AG09319 (cell line): ENCODE data around the gene NLGN1.
"Not testable (repeated sequence)": the region's sequence is repeated elsewhere in the genome, so short reads cannot be mapped to it uniquely, and the experiment has no call there.

Experiments used
- DNase-seq: peaks from one replicate; pipeline ENCODE4 v3.0.0-alpha.2; 2010; ENCODE audit warnings: low read depth; ENCODE audit errors: extremely low read depth
- TF ChIP-seq, protein P1 (sequence below): IDR thresholded peaks from 2 replicates; pipeline ENCODE4 v1.5.1; 2011; ENCODE audit warnings: low read depth, mild to moderate bottlenecking, inconsistent platforms, low read length, moderate library complexity

Gene NLGN1

DNA sequence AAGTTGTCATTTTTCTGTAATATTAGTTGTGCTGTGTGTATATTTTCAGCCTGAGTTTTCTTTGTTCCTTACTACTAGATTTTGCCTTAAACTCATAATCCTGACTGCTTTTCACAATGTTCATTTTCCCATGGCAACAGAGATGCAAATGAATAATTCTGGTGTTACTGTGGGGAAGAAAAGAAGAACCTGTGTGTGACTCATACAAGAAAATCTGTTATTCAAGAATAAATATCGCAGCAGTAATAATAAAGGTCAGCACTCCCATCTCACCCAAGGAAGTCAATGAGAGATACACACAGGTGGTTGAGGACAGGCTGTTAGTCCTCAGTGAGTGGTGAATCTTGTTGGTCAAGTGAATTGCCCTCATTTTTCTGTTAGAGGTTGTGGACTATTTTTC lies 805.0 kb downstream of the NLGN1 start:
- TF ChIP-seq, protein P1, sequence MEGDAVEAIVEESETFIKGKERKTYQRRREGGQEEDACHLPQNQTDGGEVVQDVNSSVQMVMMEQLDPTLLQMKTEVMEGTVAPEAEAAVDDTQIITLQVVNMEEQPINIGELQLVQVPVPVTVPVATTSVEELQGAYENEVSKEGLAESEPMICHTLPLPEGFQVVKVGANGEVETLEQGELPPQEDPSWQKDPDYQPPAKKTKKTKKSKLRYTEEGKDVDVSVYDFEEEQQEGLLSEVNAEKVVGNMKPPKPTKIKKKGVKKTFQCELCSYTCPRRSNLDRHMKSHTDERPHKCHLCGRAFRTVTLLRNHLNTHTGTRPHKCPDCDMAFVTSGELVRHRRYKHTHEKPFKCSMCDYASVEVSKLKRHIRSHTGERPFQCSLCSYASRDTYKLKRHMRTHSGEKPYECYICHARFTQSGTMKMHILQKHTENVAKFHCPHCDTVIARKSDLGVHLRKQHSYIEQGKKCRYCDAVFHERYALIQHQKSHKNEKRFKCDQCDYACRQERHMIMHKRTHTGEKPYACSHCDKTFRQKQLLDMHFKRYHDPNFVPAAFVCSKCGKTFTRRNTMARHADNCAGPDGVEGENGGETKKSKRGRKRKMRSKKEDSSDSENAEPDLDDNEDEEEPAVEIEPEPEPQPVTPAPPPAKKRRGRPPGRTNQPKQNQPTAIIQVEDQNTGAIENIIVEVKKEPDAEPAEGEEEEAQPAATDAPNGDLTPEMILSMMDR: no peak
- no peak for DNase-seq

DNA sequence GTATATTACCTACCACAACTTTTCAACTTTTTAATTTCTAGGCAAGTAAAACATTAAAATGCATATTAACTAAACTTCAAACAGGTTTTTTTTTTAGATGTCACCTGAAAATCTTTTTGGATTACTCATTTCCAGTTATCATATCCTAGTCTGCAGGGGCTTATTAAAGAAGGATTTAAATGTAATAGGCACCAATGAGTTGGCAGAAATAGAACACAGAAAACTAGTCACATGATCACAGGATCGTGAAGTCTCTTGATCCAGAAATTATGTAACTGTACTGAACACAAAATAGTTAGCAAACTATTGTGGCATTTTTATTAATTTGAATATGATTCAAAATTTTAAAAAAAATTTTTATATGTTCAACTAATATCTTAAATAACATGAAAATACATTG lies 807.2 kb downstream of the NLGN1 start:
- no peak for DNase-seq
- TF ChIP-seq, protein P1: no peak

DNA sequence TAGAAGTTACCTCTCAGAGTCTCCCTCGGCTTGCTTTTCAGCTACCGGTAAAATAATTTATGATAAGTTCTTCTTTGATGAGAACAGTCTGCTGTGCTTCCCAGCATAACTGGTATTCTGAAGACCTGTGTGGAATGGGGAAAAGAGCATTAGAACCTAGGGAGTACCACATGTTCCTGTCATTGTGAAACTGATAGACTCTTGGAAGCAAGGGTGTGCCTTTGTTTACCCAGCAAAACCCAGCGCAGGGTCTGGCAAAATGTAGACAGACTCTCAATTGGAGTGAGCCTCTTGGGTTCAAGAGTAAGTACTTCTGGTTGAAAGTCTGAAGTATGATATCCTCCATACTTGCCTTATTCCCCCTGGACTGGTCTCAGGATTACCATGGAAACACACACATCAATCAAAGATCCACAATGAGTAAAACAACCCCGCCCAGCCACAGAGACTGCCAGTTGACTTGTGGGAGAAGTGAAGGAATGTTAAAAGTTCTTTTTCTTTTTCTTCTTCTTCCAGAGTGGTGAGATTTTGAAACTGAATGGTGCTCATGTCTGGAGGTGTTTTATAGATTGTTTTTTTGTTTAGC lies 809.2 kb downstream of the NLGN1 start:
- DNase-seq: no peak
- TF ChIP-seq, protein P1: no peak

DNA sequence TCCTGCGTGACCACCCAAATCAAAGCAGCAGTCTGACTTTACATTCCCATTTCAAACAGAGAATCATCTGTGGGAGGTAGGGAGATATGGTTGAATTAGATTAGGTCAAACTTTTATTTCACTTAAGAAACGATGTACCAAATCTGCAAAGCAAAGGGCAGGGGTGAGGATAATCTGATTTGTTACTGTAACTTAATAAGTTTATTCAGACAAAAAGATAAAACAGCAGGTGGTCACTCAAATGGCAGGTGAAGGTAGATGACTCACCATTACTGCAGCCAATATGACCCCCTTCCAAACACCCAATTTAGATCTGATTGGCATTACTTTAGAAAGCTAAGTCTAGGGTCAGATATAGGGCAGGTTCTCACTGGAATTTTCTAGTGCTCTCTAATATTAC lies 810.6 kb downstream of the NLGN1 start:
- TF ChIP-seq, protein P1: no peak
- no peak for DNase-seq

DNA sequence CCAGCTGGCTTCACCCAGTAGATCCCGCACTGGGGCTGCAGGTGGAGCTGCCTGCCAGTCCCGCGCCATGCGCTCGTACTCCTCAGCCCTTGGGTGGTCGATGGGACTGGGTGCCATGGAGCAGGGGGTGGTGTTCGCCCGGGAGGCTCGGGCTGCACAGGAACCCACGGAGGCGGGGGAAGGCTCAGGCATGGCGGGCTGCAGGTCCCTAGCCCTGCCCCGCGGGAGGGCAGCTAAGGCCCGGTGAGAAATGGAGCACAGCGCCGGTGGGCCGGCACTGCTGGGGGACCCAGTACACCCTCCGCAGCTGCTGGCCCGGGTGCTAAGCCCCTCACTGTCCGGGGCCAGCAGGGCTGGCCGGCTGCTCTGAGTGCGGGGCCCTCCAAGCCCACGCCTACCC lies 814.4 kb downstream of the NLGN1 start:
- not testable (repeated sequence) for DNase-seq

DNA sequence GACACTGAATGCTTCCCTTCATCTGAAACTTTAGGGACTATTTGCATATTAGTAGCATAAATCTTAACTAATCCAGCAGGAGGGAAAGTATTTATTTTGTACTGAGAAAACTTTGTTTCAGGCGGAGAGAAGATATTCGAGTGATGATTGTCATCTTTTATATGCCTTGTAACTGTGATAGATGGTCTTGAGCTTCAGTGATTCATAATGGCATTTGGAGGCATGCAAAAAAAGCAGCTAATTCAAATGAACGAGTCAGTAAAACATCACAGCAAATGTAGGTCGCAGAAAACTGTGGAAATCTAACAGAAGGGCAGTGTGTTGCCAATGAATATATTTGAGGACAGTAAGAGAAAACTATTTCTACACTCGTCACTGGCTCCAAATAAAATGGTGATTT lies 817.9 kb downstream of the NLGN1 start:
- TF ChIP-seq, protein P1: no peak

DNA sequence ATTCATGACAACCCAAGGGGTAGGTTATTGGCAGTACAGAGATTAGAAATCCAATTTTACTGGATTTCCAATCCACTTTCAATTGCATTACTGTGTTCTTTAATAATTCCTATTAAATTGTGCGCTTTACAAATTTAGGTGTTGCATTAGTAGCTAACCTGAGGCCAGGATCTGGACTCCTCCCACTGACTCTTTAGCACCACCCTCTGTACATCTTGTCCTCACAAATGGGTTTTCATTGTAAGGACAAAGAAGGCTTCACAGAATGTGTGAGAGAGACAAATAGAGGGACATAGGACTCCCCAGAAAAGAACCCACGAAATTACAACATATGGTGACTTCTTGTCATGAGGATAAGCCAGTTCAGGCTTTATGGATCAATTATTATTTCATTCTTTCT lies 818.5 kb downstream of the NLGN1 start:
- TF ChIP-seq, protein P1: no peak
- DNase-seq: no peak

More for the DNA sequence above, 817.9 kb downstream of the NLGN1 start:
- DNase-seq: no peak

DNA sequence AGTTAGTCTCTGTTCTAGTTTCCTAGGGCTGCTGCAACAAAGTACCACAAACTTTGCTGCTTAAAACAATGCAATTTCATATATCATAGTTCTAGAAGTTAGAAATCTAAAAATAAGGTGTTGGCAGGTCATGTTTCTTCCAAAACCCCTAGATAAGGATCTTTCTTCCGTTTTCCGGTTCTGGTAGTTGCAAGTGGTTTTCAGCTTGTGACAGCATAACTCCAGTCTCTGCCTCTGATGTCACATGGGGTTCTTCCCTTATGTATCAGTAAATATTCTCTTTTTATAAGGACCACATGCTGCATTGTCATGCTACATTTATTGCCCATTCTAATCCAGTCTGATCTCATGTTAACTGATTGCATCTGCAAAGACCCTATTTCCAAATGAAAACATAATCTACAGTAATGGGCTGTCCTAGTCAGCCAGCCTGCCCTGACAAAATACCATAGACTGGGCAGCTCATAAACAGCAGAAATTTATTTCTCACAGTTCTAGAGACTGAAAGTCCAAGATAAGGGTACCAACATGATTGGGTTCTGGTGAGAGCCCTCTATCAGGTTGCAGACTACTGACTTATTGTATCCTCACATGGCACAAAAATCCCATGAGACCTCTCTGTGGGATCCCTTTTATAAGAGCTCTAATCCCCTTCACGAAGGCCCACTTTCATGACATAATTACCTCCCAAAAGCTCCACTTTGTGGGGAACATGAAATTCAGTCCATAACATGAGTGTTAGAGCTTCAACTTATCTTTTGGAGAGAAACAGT lies 819.6 kb downstream of the NLGN1 start:
- no peak for DNase-seq
- TF ChIP-seq, protein P1: no peak
